ENCODE measurements around the gene PAN3.

PAN3 gene

DNA sequence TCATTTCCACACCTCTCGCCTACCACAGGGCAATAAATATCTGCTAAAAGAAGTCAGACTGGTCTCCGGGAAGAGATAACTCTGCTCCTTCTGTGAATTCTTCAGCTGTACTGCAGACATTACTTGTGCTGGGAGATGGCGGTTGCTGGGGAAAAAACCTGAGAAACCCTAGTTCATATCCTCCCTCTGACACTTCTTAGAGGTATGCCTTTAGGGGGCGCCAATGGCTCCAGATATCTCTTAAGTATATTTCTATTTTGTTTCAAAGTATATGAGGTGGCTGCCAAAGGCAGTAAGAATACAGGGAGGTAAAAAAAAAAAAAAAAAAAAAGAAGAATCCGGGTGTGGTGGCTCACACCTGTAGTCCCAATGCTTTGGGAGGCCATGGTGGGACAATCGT is 175.2 kb downstream of the PAN3 start:
- peak; percentile 47 for DNase-seq

DNA sequence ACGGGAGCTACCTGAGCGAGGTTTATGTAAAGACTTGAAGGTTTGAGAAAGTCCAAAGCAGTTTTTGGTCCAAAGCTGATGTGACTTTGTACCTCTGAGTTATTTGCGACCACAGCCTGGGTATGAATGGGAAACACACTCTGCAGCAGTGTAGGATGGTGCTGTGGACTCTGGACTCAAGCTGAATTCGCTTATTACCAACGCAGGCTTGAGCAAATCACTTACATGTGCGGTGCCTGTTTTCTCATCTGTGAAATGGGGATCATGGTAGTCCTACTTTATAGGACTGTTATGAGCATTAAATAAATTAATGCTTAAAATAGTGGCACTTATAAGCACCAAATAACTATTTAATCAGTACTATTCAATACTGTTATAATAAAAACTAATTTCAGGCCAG is 176.5 kb downstream of the PAN3 start:
- DNase-seq = no peak

DNA sequence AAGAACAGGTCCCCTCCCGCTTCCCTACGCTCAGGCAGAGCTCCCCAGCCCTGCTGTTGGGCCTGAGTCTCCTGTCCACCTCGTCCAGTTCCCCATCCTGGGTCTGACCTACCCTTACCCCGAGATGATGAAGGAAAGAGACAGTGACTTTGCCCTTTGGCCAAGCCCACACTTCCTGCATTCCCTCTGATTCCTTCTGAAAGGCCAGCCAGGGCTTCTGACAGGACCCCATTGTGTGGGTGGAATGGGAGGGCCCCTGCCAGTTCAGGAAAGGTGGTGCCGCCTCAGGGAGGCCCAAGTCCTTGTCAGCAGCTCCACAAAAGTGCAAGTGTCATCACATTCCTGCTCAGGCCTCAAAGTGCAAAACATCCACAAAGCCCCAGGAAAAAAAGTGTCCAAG is 177.8 kb downstream of the PAN3 start:
- DNase-seq = no peak

DNA sequence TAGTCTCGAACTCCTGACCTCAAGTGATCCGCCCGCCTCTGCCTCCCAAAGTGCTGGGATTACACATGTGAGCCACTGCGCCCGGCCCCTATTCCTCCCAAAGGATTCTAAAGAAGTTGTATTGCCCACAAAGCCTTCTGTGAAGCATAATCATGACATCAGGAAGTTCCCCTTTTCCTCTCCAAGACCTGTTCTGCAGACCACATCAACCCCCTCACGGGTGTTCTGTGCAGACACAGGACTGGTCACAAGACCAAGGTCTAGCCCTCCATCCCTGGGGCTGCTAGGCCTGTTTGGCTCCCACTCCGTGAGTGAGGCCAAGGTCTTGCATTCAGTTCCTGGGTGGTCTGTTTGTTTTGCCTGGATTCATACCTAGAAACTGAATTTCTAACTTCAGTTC is 178.5 kb downstream of the PAN3 start:
- DNase-seq = no peak

DNA sequence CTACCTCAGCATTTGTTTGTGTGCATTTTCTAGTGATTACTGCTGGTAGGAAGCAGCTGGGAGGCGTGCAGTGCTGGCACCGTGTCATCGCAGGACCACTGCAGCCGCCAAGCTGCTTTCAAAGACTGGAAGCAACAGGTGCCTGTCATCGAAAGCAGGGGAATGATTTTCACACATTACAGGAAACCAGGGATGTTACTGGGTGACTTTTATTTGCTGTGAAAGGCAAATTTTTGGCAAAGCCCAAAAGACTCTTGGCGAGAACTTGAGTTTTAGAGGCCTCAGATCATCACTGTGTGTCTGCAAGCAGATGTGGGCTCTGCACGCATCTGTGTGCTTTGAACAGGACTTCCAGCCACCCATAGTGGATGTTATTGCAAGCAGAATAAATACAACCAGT is 180.2 kb downstream of the PAN3 start:
- no peak for DNase-seq

DNA sequence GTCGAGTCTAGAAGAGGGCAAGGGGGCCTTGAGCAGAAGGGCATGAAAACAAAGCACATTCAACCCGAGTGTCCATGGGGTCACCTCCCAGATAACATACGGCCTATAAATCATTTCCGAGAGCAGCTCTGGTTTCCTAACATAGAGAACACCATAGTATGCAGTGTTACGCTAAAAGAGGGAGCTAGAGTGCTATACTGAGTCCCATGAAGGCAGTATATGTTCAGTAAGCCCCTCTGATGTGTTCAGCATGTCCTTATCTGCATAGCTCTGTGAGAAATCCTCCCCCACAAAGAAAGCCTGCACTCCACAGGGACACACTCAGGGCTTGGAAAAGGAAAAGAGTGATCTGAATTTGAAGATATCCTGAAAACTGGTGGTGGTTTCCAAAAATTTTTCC is 181.2 kb downstream of the PAN3 start:
- no peak for DNase-seq

DNA sequence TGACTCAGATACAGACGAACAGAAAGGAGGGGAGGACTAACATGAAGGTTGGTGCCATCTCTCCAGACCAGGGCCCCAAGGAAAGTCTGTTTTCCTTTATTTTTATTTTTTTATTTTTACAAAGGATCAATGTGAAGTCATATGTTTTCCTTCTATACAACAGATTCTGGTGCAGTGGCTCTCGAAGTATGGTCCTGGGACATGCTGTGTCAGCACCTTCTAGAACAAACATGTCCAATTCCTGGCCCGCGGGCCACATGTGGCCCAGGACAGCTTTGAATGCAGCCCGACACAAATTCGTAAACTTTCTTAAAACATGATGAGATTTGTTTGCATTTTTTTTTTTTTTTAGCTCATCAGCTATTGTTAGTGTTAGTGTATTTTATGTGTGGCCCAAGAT is 181.9 kb downstream of the PAN3 start:
- no peak for DNase-seq

DNA sequence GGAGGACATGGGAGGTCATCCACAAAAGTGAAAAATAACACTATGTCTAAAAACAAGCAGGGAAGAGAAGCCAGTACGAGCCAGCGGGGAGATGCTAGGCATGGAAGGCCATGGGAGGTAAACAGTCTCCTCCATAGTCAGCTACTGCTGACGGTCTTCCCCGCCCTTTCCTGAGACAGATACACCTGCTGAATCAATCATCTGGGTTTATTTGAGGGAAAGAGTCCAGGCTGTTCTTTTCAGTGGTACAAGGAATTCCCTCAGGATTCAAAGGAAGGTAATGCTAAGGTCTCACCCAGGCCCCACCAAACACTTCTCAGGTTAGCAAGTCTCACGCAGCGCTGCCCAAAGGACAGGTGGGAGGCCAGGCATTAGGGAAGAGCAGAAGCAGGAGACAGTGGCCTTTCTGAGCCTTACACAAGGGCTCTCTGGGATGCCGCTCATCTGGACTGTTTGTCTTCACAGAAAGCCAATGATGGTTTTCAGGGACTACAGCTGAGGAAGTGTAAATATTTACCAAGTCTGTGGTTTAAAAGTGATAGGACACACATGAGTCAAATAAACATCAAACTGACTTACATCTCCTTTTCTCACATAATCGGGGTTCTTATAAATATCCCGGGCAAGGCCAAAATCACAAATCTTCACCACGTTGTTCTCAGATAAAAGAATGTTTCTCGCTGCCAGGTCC is 182.7 kb downstream of the PAN3 start:
- DNase-seq = no peak

DNA sequence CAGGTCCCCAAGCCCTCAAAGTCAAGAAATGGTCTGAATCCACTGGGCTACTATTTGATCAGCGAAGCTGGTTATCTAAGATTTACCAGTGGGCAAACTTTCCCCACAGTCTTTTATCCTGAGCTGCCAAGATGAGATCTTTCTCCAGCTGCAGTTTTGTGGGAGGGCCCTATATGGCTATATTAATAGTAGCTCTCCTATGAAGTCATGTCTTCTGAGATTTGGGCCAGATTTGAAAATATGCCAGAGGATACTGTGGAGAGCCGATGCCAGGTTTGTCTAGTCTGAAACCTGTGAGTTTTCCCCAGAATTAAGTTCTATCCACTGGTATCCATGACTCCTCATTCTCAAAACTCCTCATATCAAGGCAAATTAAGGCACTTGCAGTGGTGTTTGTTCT is 183.4 kb downstream of the PAN3 start:
- no peak for DNase-seq

DNA sequence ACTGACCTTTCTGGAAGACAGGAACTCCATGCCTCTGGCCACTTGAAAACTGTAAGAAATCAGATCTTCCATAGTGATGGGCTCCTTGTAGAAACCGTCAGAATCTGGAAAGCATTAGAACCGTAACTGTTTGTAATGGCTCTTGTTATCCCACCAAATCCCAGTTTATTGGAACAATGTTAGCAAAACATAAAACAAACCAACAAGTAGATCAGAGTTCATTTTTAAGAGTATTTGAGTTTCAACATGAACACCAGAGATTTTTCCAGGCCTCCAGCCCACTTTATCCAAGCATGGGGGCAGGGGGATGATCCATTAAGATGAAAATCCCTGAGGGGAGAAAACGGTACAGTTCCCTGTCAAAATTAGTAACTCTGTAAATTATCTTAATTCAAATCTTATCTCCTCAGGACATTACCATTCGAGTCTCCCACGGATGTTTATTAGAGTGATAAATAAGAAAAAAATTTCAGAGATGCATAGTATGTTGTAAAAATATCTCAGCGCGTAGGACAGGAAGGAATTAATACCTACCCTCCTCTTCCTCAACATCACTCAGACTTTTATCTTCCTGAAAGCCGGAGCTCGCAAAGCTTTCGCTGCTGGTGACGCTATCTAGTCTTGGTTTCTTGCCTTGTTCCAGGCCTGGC is 184.0 kb downstream of the PAN3 start:
- DNase-seq = peak; percentile 63

DNA sequence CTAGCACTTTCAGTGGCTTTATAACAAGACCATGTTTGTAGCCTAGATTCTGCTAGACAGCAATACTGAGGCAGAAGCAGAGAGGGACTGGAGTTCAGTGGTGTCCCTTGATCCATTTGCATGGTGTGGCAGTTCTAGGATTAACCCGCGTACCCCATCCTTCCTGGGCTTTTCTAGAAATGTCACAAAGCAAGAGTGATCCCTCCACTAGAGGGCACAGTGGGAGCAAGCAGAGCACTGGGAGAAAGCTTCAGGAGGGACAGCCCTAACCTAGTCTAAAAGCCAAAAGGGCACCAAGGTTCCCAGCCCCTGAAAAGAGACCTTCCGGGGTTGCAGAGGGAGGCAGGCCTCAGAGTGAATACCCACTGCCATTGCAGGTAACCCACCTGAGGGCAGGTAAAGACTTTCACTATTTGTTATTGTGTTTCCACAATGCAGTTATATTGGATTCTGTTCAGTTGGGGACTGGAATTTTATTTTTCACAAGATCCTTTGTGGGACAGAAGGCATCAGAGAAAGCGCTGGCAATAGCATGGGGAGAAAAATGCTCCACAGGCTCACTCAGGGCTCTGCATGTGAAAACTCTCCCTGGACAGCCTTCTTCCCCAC is 185.9 kb downstream of the PAN3 start:
- peak; percentile 71 for DNase-seq

DNA sequence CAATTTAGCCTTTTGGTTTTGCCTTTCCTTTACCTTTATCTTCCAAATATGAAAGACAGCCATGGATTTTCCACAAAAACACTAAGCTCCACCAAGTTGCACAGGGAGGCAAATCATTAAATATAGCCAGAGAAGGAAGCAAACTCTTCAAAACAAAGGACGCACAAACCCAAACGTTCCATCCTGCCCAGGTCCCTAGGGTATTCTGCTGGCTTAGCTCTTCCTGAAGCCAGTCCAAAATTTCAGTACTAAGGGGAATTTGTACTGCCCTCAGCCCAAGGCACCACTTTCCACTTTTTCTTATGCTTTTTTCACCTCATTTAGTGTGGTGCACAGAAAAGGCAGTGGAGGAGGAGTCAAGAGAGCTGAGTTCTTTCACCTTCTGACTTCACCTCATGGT is 186.7 kb downstream of the PAN3 start:
- DNase-seq = no peak

DNA sequence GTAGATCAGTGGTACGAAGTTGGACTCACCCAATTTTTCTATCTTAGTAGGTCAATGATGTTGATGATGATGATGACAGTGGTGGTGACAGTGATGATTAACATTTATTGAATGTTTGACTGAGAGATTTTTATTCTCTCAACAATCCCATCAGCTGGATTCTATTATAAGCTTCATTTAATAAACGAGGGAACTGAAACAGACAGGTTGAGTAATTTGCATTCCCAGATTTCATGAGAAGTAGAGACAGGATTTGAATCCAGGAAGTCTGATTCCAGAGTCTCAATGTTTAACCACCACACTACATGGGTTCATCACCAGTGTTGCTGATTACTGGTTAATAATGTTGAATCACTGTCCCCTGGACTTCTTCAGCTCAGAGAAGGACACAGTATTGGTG is 187.7 kb downstream of the PAN3 start:
- DNase-seq = peak; percentile 60

DNA sequence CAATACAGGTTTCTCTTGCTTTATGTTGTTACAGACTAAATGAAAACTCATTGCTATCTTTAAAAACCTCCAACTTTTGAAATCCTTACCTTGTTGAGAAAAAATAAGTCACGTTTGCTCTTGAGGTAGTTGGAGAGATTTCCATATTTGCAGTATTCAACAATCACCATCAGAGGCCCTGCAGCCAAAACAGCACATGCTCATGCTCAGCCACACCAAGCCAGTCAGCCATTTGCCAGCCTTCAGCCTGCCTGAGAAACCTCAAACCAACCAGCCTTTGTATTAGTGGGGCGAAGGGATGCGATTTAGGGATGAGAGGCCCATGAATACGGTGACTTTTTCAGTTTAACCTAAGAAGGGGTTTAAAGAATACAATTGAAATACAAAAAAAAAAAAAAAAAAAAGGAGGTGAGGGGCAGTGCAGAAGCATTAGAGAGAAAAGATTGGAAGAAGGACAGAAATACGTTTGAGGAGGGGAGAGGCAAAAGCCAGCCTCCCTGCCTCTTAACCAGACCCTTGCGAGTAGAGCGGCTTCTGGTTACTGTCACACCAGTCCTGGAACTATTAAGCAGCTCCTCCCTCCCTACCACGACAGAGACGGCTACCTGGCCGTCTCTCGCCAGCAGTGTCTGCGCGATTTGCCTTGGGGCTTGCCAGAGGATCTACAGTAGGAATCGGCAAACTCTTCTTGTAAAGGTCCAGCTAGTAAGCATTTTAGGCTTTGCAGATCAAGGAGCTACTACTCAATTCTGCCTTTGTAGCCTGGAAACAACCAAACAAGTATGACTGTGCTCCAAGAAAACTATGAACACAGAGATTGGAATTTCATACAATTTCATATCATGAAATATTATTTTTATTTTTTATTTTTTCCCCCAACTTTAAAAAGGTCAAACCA is 189.3 kb downstream of the PAN3 start:
- no peak for DNase-seq

DNA sequence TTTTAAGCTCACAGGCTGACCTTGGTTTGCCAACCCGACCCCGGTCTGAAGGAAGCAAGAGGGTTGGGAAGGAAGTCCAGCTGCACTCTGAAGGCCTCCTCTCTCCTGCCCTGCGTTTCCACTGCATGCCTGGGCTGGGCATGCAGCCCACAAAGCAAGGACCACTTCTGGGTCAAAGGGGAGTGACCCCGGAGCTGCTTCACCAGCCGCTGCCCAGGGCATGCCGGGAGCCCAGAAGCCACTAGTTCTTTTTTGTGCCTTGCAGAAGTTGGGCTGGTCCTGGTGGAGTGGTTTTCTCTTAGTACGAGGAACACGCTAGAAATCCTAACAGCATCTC is 189.9 kb downstream of the PAN3 start:
- no peak for DNase-seq

DNA sequence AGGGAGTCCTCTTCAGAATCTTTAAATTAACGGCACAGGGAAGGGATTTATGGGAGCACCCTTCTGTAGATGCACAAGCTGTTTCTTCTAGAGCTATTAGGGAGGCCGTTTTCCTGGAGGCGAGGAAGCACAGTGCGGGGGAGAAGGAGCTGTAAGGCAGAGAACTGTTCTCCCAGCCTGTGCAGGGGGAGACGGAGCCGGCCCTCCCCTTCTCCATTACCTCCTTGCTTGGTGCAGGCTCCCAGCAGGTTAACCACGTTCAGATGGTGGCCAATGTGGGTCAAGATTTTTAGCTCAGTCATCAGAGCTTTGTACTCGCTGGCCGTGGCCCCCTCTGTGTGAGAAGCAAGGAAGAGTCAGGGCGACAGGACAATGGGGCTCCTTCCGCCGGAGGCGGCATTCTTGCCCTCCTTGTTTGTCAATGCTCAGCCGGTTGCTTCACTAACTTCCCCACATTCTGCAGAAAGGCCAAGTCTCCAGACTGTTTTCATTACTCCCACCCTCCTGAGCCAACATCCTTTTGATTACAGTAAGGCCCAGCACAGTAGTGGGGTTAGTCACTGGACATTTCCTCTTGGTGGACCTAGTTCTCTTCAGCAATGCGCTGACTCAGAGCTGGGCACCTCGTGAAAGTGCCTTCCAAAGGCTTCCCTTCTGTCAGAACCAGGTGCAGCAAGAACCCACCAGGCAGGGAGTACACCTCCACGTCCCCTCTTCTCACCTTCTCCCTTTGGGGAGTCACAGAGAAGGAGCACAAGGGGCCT is 191.2 kb downstream of the PAN3 start:
- DNase-seq = peak; percentile 78

DNA sequence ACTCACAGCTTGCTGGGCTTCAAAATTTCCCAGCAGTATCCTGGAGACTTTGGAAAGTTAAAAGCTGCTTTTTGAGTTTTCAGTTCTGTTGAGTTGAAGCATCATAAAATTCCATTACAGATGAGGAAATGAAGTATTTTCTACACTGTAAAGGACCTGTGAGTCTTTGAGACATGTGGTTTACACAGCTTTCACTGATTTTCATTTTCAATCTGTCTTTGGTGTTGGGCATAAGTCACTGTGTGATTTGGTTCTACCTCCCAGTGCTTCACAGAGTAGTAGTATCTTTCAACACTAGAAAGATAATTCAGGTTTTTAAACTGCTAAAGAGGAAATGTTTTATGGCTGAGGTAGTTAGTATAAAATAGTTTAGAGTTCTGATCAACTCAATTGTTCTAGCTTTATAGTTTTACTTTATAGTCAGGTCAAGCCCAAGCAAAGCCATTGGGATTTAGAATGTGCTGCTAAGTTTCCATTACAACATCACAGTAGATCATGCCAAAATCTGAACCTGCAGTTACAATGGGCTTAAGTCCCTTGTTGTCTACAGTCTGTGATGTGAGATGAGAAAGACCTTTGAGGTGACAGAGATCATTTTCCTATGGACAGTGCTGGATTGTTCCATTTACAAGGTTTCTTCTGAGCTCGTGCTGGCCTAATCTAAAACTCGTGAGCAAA is 195.0 kb downstream of the PAN3 start:
- no peak for DNase-seq

DNA sequence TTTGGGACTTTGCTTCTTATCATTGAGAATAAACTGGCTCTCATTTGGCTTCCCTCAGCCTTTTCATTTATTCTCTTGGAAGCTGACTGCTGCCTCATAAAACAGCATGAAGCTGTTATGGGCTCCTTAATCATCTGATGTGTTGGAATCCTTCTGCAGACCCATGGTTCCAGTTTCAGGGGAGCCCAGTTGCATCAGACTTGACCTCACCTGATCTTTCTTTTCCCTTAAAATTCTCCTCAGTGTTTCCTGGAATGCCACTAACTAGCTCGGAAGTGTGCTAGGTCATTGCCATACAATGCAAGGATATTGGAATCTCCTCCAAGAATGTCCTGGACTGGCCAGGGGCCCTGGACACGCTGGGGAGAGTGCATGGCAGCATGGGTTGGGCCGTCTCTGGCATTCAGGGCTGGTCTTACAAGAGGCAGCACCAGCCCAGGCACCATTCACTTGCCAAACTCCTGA is 197.9 kb downstream of the PAN3 start:
- DNase-seq = no peak

DNA sequence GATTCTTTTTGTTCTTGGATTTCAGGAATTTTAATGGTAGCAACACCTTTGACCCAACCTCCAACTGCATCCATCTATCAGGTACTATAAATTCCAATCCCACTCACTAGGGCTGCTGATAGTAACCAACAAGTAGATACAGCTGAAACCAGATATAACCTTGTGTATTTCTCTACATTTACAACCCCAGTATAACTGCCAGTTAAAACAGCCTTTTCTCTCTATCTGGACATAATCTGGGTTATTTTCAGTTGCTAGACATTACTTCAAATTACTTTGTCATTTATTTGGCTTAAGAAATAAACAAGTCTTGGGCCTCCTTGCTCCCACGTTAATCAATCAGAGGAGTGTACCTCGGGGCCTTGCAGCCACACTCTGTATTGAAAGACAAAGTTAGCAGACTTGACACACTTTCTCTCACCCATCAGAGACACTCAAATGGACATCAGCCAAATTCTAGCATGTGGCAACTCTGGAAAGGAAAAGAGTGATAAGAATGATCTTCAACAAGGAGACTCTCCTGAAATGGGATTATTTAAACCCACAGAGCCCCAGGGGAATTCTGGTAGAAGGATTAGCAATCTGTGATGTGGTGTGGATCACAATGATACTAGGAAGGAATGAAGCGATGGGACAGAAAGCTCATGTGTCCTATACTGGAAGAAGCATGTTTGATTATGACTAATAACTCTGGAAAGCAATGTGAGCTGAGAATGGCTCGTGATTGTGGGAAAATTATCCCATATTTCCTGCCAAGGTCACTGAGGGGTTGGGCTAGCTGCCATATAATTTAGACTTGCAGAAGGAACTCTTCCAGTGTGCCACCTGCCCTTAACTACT is 199.0 kb downstream of the PAN3 start:
- DNase-seq = peak; percentile 94

DNA sequence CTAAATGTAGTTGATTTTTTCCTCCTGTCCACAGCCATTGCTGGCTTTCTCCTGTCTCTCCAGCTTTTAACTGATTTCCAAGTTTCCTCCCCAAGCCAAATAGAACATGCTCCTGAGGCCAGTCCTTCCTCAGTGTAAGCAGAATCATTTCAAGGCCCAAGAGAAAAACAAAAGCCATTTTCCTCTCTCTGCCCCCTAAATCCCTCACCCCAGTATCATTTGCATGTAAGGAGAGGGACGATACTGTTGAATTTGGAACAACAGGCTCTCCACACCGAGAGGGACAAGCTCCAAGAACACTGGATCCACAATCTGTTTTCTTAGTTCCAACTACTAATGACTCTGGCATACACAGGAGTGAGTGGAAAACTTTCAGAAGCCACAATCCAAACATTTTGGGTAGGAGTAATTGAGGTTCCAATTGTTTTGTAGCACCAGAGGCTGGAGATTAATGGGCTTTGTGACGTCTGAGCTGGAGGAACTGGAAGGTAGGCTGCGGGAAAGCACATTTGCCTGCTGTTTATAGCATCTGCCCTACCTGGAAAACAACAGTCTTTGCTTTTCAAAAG is 199.7 kb downstream of the PAN3 start:
- no peak for DNase-seq

DNA sequence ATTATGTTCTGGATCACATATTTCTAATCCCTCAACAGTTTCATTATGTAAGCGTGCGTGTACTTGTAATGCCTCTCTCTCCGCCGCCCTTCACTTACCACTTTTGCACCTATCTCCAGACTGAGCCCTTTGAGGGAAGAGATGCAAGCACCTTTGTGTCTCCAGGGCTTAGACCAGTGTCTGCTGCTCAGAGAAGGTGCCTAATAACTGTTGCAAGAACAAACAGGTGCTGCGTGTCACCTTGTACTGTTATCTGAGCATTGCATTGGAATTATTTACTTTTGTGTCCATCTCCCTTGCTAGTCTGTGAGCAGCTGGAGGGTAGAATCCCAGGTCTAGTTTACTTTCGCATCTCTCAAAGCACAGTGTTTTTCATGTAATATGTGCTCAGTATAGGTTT is 200.4 kb downstream of the PAN3 start:
- no peak for DNase-seq
